ENCODE results near the gene C1orf167. TPM values are rescaled to one million over a fixed set of nuclear protein-coding genes. Genes with fewer than 3 reads are reported as not detected.

Gene C1orf167
- total and polyA plus RNA-seq, 5 donors from 2014 or later, result 0.61 to 1.3 (median 1.0) TPM; not detected in 2

- no peaks in the 10 kb centered on the region for H3K36me3 ChIP-seq (ENCODE audit: control insufficient read depth, insufficient read depth, low read length)
Observed at GRCh38 chr1:11766429-11766776, 4.4 kb downstream of the C1orf167 start.

DNA sequence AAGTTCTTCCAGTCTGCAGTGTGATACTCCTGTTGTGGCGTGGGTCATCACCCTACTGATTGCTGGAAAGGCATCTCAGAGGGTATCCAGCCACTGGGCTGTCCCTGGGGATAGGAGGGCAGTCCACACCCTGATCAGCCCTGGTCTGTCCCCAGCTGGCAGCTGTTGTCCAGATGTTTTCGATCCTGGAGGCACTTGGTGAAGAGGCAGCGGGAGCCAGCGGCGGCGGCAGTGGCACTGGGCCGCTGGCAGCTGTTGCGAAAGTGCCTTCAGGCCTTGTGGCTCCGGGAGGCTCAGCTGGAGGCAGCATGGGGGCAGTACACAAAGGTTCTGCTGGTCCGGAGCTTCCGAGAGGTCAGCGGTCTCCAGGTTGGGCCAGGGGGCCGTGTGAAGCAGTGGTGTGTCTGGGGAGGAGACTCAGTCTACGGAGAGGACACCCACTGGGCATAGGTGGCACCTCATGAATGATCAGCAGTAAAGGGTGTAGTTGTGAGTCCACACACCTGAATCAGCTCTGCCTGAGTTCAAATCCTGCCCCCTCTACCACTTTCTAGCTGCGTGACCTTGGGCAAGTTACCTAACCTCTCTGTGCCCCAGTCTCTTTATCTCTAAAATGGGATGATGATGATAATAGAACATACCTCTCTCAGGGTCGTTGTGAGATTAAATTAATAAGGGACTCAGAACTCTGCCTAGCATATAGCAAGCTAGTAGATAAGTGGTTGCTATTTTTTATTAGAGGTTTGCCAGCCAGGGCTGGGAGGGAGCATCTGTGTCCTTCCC lies 6.1 kb downstream of the C1orf167 start:
- Mint-ChIP-seq H3K4me1 (peaks cover 0 to 3% (median 0%) of the 10 kb centered on the region in 4 donors), H3K27me3 (peaks cover 5% of the 10 kb centered on the region), H3K9me3 (no peaks in the 10 kb centered on the region), H3K4me3 (no peak overlapping the region), H3K27ac (no peak overlapping the region), H3K36me3 (no peaks in the 10 kb centered on the region)
- H3K27ac ChIP-seq (ENCODE audit: insufficient read depth, low read length, poor library complexity, severe bottlenecking), result no peak overlapping the region
- H3K4me3 ChIP-seq (ENCODE audit: low read depth, low read length), result no peak overlapping the region
- ATAC-seq (ENCODE audit: low read depth in 2 of 2), result no peak
- no peaks in the 10 kb centered on the region for H3K27me3 ChIP-seq (ENCODE audit: control insufficient read depth, insufficient read depth, low read length)
- no peak for DNase-seq
- H3K36me3 ChIP-seq (ENCODE audit: control insufficient read depth, insufficient read depth, low read length), result no peaks in the 10 kb centered on the region
- H3K9me3 ChIP-seq (ENCODE audit: control insufficient read depth in 2 of 2, low read length in 2 of 2), result no peaks in the 10 kb centered on the region
- H3K4me1 ChIP-seq (ENCODE audit: control insufficient read depth, insufficient read depth, low read length, poor library complexity, severe bottlenecking), result no peaks in the 10 kb centered on the region

More at GRCh38 chr1:11766429-11766776, 4.4 kb downstream of the C1orf167 start:
- Mint-ChIP-seq H3K27me3 (peaks cover 19% of the 10 kb centered on the region), H3K4me3 (no peak overlapping the region), H3K9me3 (no peaks in the 10 kb centered on the region), H3K36me3 (no peaks in the 10 kb centered on the region), H3K4me1 (peaks cover 0 to 8% (median 0%) of the 10 kb centered on the region in 4 donors), H3K27ac (no peak overlapping the region)
- no peaks in the 10 kb centered on the region for H3K27me3 ChIP-seq (ENCODE audit: control insufficient read depth, insufficient read depth, low read length)
- H3K4me1 ChIP-seq (ENCODE audit: control insufficient read depth, insufficient read depth, low read length, poor library complexity, severe bottlenecking), result peaks cover 8% of the 10 kb centered on the region
- H3K4me3 ChIP-seq (ENCODE audit: low read depth, low read length), result no peak overlapping the region
- no peaks in the 10 kb centered on the region for H3K9me3 ChIP-seq (ENCODE audit: control insufficient read depth in 2 of 2, low read length in 2 of 2)
- ATAC-seq (ENCODE audit: low read depth in 2 of 2) (no peak), DNase-seq (no peak)
- H3K27ac ChIP-seq (ENCODE audit: insufficient read depth, low read length, poor library complexity, severe bottlenecking), result no peak overlapping the region

GRCh38 chr1:11768821-11769220 lies 6.8 kb downstream of the C1orf167 start:
- ATAC-seq (ENCODE audit: low read depth in 2 of 2), result no peak
- H3K36me3 Mint-ChIP-seq, result no peaks in the 10 kb centered on the region
- peaks cover 5% of the 10 kb centered on the region for H3K27me3 Mint-ChIP-seq

DNA sequence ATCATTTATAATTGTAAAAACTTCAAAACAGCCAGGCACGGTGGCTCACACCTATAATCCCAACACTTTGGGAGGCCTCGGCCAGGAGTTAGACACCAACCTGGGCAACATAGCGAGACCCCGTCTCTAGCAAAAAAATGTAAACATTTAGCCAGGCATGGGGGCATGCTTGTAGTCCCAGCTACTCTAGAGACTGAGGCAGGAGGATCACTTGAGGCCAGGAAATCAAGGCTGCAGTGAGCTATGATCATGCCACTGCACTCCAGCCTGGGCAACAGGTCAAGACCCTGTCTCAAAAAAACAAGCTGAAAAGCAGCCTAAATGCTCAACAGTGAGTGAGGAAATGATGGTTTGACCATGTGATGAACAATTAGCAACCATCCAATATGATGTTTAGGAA lies 7.3 kb downstream of the C1orf167 start:
- Histone ChIP-seq H3K4me3 (ENCODE audit: low read depth, low read length) (no peak overlapping the region), H3K27me3 (ENCODE audit: control insufficient read depth, insufficient read depth, low read length) (no peaks in the 10 kb centered on the region), H3K36me3 (ENCODE audit: control insufficient read depth, insufficient read depth, low read length) (no peaks in the 10 kb centered on the region), H3K9me3 (ENCODE audit: control insufficient read depth in 2 of 2, low read length in 2 of 2) (no peaks in the 10 kb centered on the region), H3K27ac (ENCODE audit: insufficient read depth, low read length, poor library complexity, severe bottlenecking) (no peak overlapping the region), H3K4me1 (ENCODE audit: control insufficient read depth, insufficient read depth, low read length, poor library complexity, severe bottlenecking) (no peaks in the 10 kb centered on the region)
- H3K9me3 Mint-ChIP-seq, result no peaks in the 10 kb centered on the region
- H3K27ac Mint-ChIP-seq, result no peak overlapping the region
- no peak overlapping the region for H3K4me3 Mint-ChIP-seq
- H3K36me3 Mint-ChIP-seq, result no peaks in the 10 kb centered on the region
- DNase-seq, result no peak
- peaks cover 5% of the 10 kb centered on the region for H3K27me3 Mint-ChIP-seq
- ATAC-seq (ENCODE audit: low read depth in 2 of 2), result no peak
- no peaks in the 10 kb centered on the region for H3K4me1 Mint-ChIP-seq

More at GRCh38 chr1:11768821-11769220, 6.8 kb downstream of the C1orf167 start:
- Histone ChIP-seq H3K36me3 (ENCODE audit: control insufficient read depth, insufficient read depth, low read length) (no peaks in the 10 kb centered on the region), H3K27me3 (ENCODE audit: control insufficient read depth, insufficient read depth, low read length) (no peaks in the 10 kb centered on the region), H3K4me3 (ENCODE audit: low read depth, low read length) (no peak overlapping the region), H3K9me3 (ENCODE audit: control insufficient read depth in 2 of 2, low read length in 2 of 2) (no peaks in the 10 kb centered on the region), H3K4me1 (ENCODE audit: control insufficient read depth, insufficient read depth, low read length, poor library complexity, severe bottlenecking) (no peaks in the 10 kb centered on the region), H3K27ac (ENCODE audit: insufficient read depth, low read length, poor library complexity, severe bottlenecking) (no peak overlapping the region)
- Mint-ChIP-seq H3K4me1 (peaks cover 0 to under 1% (median 0%) of the 10 kb centered on the region in 4 donors), H3K27ac (no peak overlapping the region), H3K4me3 (no peak overlapping the region), H3K9me3 (no peaks in the 10 kb centered on the region)
- no peak for DNase-seq

DNA sequence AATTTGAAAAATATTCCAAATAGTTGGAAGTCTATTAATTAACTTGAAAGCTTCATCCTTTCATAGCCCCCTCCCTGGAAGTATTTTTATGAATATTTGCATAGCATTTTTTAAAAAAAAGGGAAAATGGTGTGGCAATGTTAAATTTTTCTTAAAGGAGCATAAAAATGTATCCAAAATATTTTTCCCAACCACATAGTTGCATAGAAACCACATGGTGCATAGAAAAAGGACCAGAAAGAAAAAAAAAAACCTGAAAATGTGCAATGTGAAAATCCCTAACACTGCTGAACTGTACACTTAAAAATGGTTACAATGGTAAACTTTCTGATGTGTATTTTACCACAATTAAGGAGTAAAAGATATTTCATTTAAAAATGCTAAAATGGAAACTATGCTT lies 8.0 kb downstream of the C1orf167 start:
- H3K27ac Mint-ChIP-seq, result no peak overlapping the region
- H3K4me1 Mint-ChIP-seq, result no peaks in the 10 kb centered on the region
- Histone ChIP-seq H3K4me3 (ENCODE audit: low read depth, low read length) (no peak overlapping the region), H3K4me1 (ENCODE audit: control insufficient read depth, insufficient read depth, low read length, poor library complexity, severe bottlenecking) (no peaks in the 10 kb centered on the region), H3K36me3 (ENCODE audit: control insufficient read depth, insufficient read depth, low read length) (no peaks in the 10 kb centered on the region), H3K9me3 (ENCODE audit: control insufficient read depth in 2 of 2, low read length in 2 of 2) (no peaks in the 10 kb centered on the region), H3K27ac (ENCODE audit: insufficient read depth, low read length, poor library complexity, severe bottlenecking) (no peak overlapping the region), H3K27me3 (ENCODE audit: control insufficient read depth, insufficient read depth, low read length) (no peaks in the 10 kb centered on the region)
- H3K27me3 Mint-ChIP-seq, result peaks cover 5% of the 10 kb centered on the region
- no peaks in the 10 kb centered on the region for H3K9me3 Mint-ChIP-seq
- H3K36me3 Mint-ChIP-seq, result no peaks in the 10 kb centered on the region
- no peak for DNase-seq
- ATAC-seq (ENCODE audit: low read depth in 2 of 2), result no peak
- no peak overlapping the region for H3K4me3 Mint-ChIP-seq

- ATAC-seq (ENCODE audit: low read depth in 2 of 2), result no peak
- no peak overlapping the region for H3K4me3 ChIP-seq (ENCODE audit: low read depth, low read length)
- Mint-ChIP-seq H3K4me1 (no peaks in the 10 kb centered on the region), H3K27me3 (peaks cover 5% of the 10 kb centered on the region), H3K27ac (no peak overlapping the region), H3K9me3 (no peaks in the 10 kb centered on the region), H3K4me3 (no peak overlapping the region), H3K36me3 (no peaks in the 10 kb centered on the region)
- no peak for DNase-seq
- H3K36me3 ChIP-seq (ENCODE audit: control insufficient read depth, insufficient read depth, low read length), result no peaks in the 10 kb centered on the region
- H3K4me1 ChIP-seq (ENCODE audit: control insufficient read depth, insufficient read depth, low read length, poor library complexity, severe bottlenecking), result no peaks in the 10 kb centered on the region
- H3K27ac ChIP-seq (ENCODE audit: insufficient read depth, low read length, poor library complexity, severe bottlenecking), result no peak overlapping the region
- no peaks in the 10 kb centered on the region for H3K27me3 ChIP-seq (ENCODE audit: control insufficient read depth, insufficient read depth, low read length)
- no peaks in the 10 kb centered on the region for H3K9me3 ChIP-seq (ENCODE audit: control insufficient read depth in 2 of 2, low read length in 2 of 2)
Observed at GRCh38 chr1:11771481-11772043, 9.6 kb downstream of the C1orf167 start.

DNA sequence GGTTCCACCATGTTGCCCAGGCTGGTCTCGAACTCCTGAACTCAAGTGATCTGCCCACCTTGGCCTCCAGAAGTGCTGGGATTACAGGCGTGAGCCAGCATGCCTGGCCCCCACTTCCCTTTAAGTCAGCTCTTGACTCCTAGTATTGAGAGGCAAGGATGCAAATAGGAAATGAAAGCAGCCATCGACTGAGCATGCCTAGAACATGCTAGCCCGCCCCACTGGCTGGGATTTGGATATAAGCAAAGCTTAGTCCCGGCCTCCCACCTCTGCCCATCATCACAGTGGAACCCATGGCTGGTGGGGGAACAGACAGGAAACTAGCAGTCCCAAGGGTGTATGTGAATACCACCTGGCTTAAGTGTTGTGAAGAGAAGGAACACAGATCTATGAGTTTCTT lies 10.5 kb downstream of the C1orf167 start:
- ATAC-seq (ENCODE audit: low read depth in 2 of 2) (no peak), DNase-seq (no peak)
- no peak overlapping the region for H3K4me3 Mint-ChIP-seq
- H3K4me3 ChIP-seq (ENCODE audit: low read depth, low read length), result no peak overlapping the region
- no peak overlapping the region for H3K27ac ChIP-seq (ENCODE audit: insufficient read depth, low read length, poor library complexity, severe bottlenecking)
- no peaks in the 10 kb centered on the region for H3K9me3 Mint-ChIP-seq
- H3K36me3 ChIP-seq (ENCODE audit: control insufficient read depth, insufficient read depth, low read length), result no peaks in the 10 kb centered on the region
- no peaks in the 10 kb centered on the region for H3K36me3 Mint-ChIP-seq
- H3K27me3 Mint-ChIP-seq, result peaks cover 10% of the 10 kb centered on the region
- no peak overlapping the region for H3K27ac Mint-ChIP-seq
- no peaks in the 10 kb centered on the region for H3K4me1 ChIP-seq (ENCODE audit: control insufficient read depth, insufficient read depth, low read length, poor library complexity, severe bottlenecking)
- no peaks in the 10 kb centered on the region for H3K9me3 ChIP-seq (ENCODE audit: control insufficient read depth in 2 of 2, low read length in 2 of 2)
- no peaks in the 10 kb centered on the region for H3K4me1 Mint-ChIP-seq
- no peaks in the 10 kb centered on the region for H3K27me3 ChIP-seq (ENCODE audit: control insufficient read depth, insufficient read depth, low read length)

DNA sequence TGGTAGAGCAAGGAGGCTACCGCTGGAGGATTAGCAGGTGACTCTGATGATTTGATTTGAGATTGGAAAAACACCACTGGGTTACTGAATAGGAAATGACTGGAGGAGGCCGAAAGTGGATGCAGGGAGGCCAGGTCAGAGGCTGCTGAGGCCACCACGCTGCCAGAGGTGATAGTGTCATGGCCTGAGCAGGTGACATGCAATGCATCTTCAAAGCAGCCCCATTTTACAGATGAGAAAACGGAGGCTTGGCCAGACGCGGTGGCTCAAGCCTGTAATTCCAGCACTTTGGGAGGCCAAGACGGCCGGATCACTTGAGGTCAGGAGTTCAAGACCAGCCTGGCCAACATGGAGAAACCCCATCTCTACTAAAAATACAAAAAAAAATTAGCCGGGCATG lies 12.8 kb downstream of the C1orf167 start:
- ATAC-seq (ENCODE audit: low read depth in 2 of 2), result no peak
- H3K27ac Mint-ChIP-seq, result no peak overlapping the region
- H3K27ac ChIP-seq (ENCODE audit: insufficient read depth, low read length, poor library complexity, severe bottlenecking), result no peak overlapping the region
- no peaks in the 10 kb centered on the region for H3K36me3 Mint-ChIP-seq
- no peak overlapping the region for H3K4me3 Mint-ChIP-seq
- no peaks in the 10 kb centered on the region for H3K27me3 ChIP-seq (ENCODE audit: control insufficient read depth, insufficient read depth, low read length)
- peaks cover 6% of the 10 kb centered on the region for H3K27me3 Mint-ChIP-seq
- no peak for DNase-seq
- H3K4me3 ChIP-seq (ENCODE audit: low read depth, low read length), result no peak overlapping the region
- no peaks in the 10 kb centered on the region for H3K36me3 ChIP-seq (ENCODE audit: control insufficient read depth, insufficient read depth, low read length)
- no peaks in the 10 kb centered on the region for H3K4me1 Mint-ChIP-seq
- H3K4me1 ChIP-seq (ENCODE audit: control insufficient read depth, insufficient read depth, low read length, poor library complexity, severe bottlenecking), result no peaks in the 10 kb centered on the region
- no peaks in the 10 kb centered on the region for H3K9me3 Mint-ChIP-seq
- H3K9me3 ChIP-seq (ENCODE audit: control insufficient read depth in 2 of 2, low read length in 2 of 2), result no peaks in the 10 kb centered on the region
